Large intestine (tissue), 3 donors: ENCODE measurements around the gene MAPKAPK3. TPM values are rescaled to one million over a fixed set of nuclear protein-coding genes. Genes with fewer than 3 reads are reported as not detected.

Experiments
- DNase-seq, 2 donors: peaks; one replicate each; pipeline versions ENCODE4 v3.0.0 to v3.0.0-alpha.2; 2013
- H3K27ac ChIP-seq: one replicate; pipeline ENCODE4 v1.5.1; 2013; ENCODE audit warnings: low read length
- H3K27me3 ChIP-seq: 2 replicates; pipeline ENCODE4 v1.6.1; 2013; ENCODE audit warnings: low read length; ENCODE audit not compliant: control insufficient read depth, insufficient read depth
- H3K36me3 ChIP-seq: 2 replicates; pipeline ENCODE4 v1.6.1; 2013; ENCODE audit warnings: low read length; ENCODE audit not compliant: control insufficient read depth, insufficient read depth
- H3K4me1 ChIP-seq: one replicate; pipeline ENCODE4 v1.6.1; 2013; ENCODE audit warnings: low read length; ENCODE audit not compliant: control insufficient read depth, insufficient read depth
- H3K4me3 ChIP-seq: one replicate; pipeline ENCODE4 v1.5.1; 2013; ENCODE audit warnings: low read length
- H3K9me3 ChIP-seq: one replicate; pipeline ENCODE4 v1.6.1; 2013; ENCODE audit warnings: mild to moderate bottlenecking, low read depth, low read length, moderate library complexity; ENCODE audit not compliant: control insufficient read depth
- WGBS: methylation state at CpG from one replicate; pipeline ENCODE4 v1.1.5; 2013; ENCODE audit warnings: low lambda C conversion rate; ENCODE audit not compliant: insufficient coverage; 5-methylcytosine and 5-hydroxymethylcytosine counted together
- polyA plus RNA-seq: library from polyadenylated mRNA; unstranded; fragments of 120-200 nt; gene quantifications from one replicate; pipeline ENCODE4 v1.2.1, GENCODE V29; 2013

MAPKAPK3 gene
- polyA plus RNA-seq, 1 donor = 81.6 TPM

- H3K9me3 ChIP-seq = no peaks in the 10 kb centered on the region
- WGBS = no CpG with 5 or more reads among the region's 3 CpGs
- peaks cover 7% of the 10 kb centered on the region for H3K4me1 ChIP-seq
- H3K4me3 ChIP-seq = no peak overlapping the region
- no peaks in the 10 kb centered on the region for H3K27me3 ChIP-seq
- no peak overlapping the region for H3K27ac ChIP-seq
- peaks cover 42% of the 10 kb centered on the region for H3K36me3 ChIP-seq
- no peak for DNase-seq
These were observed 11.7 kb downstream of the MAPKAPK3 start for GRCh38 chr3:50628601-50629000.

DNA sequence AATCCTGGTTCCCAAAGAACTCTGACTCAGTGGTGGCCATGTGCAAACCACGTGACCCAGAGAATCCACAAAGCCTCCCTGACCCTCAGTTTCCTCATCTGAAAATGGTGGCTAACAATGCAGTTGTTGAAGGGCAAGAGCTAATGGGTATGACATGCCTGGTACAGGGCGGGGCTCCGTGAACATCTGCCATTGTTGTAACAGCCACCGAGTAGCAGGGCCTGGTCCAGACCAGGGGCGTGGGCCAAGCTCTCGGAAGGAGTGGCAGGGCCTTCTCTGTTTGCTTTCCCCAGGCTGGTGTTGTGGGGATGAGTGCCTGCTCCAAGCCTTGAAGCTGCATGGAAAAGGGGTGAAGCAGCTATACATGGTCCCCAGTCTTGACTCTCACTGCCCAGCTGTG is 13.4 kb downstream of the MAPKAPK3 start:
- Histone ChIP-seq H3K4me3 (no peak overlapping the region), H3K9me3 (no peaks in the 10 kb centered on the region), H3K36me3 (peaks cover 46% of the 10 kb centered on the region), H3K27ac (no peak overlapping the region), H3K4me1 (peaks cover 3% of the 10 kb centered on the region), H3K27me3 (no peaks in the 10 kb centered on the region)
- no peak for DNase-seq
- WGBS = no CpG with 5 or more reads among the region's 6 CpGs

GRCh38 chr3:50630877-50631276 is 13.9 kb downstream of the MAPKAPK3 start:
- no peak for DNase-seq
- Histone ChIP-seq H3K36me3 (peaks cover 43% of the 10 kb centered on the region), H3K4me3 (no peak overlapping the region), H3K4me1 (peaks cover 3% of the 10 kb centered on the region), H3K27me3 (no peaks in the 10 kb centered on the region), H3K9me3 (no peaks in the 10 kb centered on the region), H3K27ac (no peak overlapping the region)
- WGBS = 80% methylated on average over 1 of the region's 7 CpGs

DNA sequence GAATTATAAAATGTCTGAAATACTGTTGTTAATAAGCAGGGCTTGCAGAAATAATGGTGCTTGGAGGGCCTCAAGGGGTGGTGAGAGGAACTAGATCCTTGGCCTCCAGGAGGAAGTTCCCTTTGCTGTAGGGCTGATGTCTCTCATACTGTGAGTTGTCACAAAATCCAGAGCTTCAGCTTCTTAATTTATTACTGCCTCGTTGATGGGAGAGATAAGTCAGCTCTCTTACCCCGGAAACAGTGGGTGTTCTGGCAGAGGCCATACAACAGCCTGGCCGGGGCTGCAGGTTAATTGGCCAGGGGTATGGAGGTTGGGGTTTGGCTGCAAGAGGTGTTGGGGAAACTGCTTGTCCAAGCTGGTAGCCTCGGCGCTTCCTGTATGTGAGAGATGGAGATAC is 15.5 kb downstream of the MAPKAPK3 start:
- H3K4me1 ChIP-seq = peaks cover 6% of the 10 kb centered on the region
- no peak for DNase-seq
- no peak overlapping the region for H3K27ac ChIP-seq
- H3K9me3 ChIP-seq = no peaks in the 10 kb centered on the region
- 10% methylated on average over 2 of the region's 5 CpGs for WGBS
- H3K27me3 ChIP-seq = no peaks in the 10 kb centered on the region
- H3K4me3 ChIP-seq = no peak overlapping the region
- H3K36me3 ChIP-seq = peaks cover 37% of the 10 kb centered on the region

DNA sequence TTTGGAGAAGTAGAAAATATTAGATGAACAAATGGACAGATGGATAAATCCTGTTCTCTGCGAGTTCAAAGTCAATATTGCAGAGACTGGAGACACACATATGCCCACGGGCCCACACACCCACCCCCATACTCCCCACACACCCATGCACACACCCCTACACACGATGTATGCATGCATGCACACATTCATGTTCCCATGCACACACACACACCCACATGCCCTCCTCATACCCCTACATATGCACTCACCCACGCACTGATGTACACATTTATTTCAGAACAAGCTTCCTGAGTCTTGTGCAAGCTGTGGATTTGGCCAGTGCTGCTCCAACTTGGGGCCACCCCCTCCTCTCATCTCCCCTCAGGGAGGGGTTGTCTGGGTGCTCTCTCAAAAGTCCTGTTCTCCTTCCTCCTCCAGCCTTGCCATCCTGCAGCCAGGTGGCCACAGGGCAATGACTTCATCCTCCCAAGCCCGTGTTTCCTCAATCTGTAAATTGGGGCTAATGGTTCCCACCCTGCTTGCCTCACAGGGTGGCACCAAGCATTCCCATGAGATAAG is 16.4 kb downstream of the MAPKAPK3 start:
- Histone ChIP-seq H3K9me3 (no peaks in the 10 kb centered on the region), H3K4me1 (peaks cover 6% of the 10 kb centered on the region), H3K36me3 (peaks cover 32% of the 10 kb centered on the region), H3K4me3 (no peak overlapping the region), H3K27me3 (no peaks in the 10 kb centered on the region), H3K27ac (no peak overlapping the region)
- no peak for DNase-seq
- no CpG with 5 or more reads among the region's 5 CpGs for WGBS

DNA sequence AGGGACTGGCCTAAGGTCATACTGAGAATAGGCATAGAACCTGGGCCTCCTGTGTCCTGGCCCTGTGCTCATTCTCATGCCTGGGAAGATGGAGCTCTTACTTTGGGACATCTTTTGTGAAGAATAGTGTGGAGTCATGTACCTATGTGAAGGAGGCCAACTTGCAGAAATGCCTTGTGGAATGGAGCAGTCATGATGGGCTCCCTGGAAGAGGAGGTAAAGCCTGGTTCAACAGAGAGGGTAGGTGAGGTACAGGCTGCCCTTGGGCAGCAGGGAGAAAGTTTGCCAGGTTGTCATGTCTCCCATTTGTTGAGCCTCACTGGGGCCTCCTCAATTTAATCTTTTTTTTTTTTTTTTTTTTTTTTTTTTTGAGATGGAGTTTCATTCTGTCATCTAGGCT is 18.1 kb downstream of the MAPKAPK3 start:
- Histone ChIP-seq H3K27ac (no peak overlapping the region), H3K4me3 (no peak overlapping the region), H3K27me3 (no peaks in the 10 kb centered on the region), H3K36me3 (peaks cover 24% of the 10 kb centered on the region), H3K9me3 (no peaks in the 10 kb centered on the region), H3K4me1 (peaks cover 6% of the 10 kb centered on the region)
- DNase-seq = no peak

DNA sequence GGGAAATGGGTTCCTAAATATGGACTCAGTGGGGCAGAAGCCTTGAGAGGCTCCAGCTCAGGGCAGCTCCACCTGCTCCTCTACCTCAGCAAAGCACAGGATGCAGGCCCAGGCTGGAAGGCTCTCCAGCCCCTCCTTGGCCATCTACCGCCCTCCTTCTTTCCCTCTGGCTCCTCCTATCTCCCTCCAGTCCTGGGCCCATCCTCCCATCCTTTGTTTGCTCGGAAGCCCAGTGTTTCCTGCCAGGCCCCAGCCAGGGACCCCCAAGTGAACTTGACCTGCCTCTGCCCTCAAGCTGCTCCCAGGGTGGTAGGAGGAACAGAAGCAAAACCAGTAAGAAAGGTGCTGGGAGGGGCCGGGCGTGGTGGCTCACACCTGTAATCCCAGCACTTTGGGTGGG is 20.1 kb downstream of the MAPKAPK3 start:
- DNase-seq = no peak
- Histone ChIP-seq H3K4me1 (peaks cover 6% of the 10 kb centered on the region), H3K27me3 (no peaks in the 10 kb centered on the region), H3K27ac (no peak overlapping the region), H3K36me3 (peaks cover 30% of the 10 kb centered on the region), H3K4me3 (no peak overlapping the region), H3K9me3 (no peaks in the 10 kb centered on the region)
- WGBS = no CpG with 5 or more reads among the region's 4 CpGs

DNA sequence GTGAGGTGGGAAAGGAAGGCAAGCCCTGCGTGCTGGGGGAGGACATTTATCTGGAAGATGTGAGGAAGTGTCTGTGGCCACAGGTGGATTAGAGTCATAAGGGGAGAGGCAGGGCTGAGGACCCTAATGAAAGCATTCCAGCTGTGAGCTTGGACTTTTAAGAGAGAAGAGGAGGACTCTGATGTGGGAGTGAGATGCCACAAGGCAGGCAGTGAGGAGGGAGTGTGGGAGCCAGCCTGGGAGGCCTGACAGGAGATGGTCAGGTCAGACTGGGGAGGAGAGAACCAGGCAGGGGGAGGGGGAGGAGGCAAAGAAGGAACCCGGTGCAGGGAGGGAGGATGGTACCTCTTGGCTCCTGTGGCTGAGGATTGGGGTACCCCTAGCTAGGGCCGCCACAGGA is 21.0 kb downstream of the MAPKAPK3 start:
- Histone ChIP-seq H3K4me3 (no peak overlapping the region), H3K4me1 (peaks cover 6% of the 10 kb centered on the region), H3K9me3 (no peaks in the 10 kb centered on the region), H3K27me3 (no peaks in the 10 kb centered on the region), H3K36me3 (peaks cover 38% of the 10 kb centered on the region), H3K27ac (no peak overlapping the region)
- DNase-seq = no peak
- 67% methylated on average over 1 of the region's 3 CpGs for WGBS

GRCh38 chr3:50639055-50639494 is 22.1 kb downstream of the MAPKAPK3 start:
- no CpG with 5 or more reads among the region's 6 CpGs for WGBS
- no peak overlapping the region for H3K27ac ChIP-seq
- peaks cover 49% of the 10 kb centered on the region for H3K36me3 ChIP-seq
- no peak overlapping the region for H3K4me3 ChIP-seq
- no peaks in the 10 kb centered on the region for H3K9me3 ChIP-seq
- H3K4me1 ChIP-seq = peaks cover 6% of the 10 kb centered on the region
- no peaks in the 10 kb centered on the region for H3K27me3 ChIP-seq
- DNase-seq = no peak

DNA sequence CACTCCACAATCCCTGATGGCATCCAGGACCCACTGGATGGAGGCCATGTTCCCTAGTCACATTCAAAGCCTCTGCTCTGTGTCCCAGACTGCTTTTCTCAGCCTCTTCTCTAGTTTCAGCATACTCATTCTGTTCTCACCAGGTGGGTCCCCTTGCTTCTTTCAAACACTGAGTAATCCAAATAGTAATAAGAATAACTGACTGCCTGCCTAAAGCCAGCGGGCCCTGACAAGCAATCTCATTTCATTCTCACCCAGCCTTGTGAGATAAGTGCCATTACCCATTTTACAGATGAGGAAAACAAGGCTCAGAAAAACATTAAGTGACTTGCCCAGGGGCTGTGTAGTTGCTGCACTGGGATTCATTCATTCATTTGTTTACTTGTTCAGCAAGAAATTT is 25.4 kb downstream of the MAPKAPK3 start:
- H3K36me3 ChIP-seq = peaks cover 74% of the 10 kb centered on the region
- WGBS = no CpG with 5 or more reads among the region's 1 CpG

GRCh38 chr3:50644561-50644960 is 27.6 kb downstream of the MAPKAPK3 start:
- Histone ChIP-seq H3K27me3 (no peaks in the 10 kb centered on the region), H3K36me3 (peaks cover 94% of the 10 kb centered on the region), H3K4me3 (no peak overlapping the region), H3K9me3 (no peaks in the 10 kb centered on the region), H3K27ac (no peak overlapping the region), H3K4me1 (no peaks in the 10 kb centered on the region)
- DNase-seq = no peak
- no CpG with 5 or more reads among the region's 7 CpGs for WGBS

More for the DNA sequence above, 25.4 kb downstream of the MAPKAPK3 start:
- Histone ChIP-seq H3K4me1 (no peaks in the 10 kb centered on the region), H3K9me3 (no peaks in the 10 kb centered on the region), H3K4me3 (no peak overlapping the region), H3K27ac (no peak overlapping the region), H3K27me3 (no peaks in the 10 kb centered on the region)
- no peak for DNase-seq
